ENCODE data around the gene KLK6.

The KLK6 gene

DNA sequence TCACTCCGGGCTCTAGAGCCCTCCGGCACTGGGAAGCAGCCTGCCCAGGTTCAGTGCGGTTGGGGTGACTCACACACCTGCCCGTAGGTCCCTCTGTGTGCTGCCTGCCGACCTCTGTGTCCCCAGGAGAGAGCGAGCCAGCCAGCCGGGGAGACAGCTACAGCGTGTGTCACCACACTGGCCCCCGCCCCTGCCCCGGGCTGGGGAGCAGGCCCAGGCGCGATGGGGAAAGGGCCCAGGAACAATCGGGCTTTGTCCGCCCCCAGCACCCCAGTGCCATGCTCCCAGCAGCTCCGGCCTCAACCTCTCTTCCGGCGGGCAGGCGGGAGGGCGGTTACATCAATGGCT lies at the start of gene KLK6:
Gene KLK6, minus strand, starts transcription at position 179 of the 348 bp plus-strand sequence. CDS start 1,487 bp downstream, outside the sequence.
- FAIRE-seq: no peak
- DNase-seq (ENCODE audit: insufficient read length, low spot score): no peak

DNA sequence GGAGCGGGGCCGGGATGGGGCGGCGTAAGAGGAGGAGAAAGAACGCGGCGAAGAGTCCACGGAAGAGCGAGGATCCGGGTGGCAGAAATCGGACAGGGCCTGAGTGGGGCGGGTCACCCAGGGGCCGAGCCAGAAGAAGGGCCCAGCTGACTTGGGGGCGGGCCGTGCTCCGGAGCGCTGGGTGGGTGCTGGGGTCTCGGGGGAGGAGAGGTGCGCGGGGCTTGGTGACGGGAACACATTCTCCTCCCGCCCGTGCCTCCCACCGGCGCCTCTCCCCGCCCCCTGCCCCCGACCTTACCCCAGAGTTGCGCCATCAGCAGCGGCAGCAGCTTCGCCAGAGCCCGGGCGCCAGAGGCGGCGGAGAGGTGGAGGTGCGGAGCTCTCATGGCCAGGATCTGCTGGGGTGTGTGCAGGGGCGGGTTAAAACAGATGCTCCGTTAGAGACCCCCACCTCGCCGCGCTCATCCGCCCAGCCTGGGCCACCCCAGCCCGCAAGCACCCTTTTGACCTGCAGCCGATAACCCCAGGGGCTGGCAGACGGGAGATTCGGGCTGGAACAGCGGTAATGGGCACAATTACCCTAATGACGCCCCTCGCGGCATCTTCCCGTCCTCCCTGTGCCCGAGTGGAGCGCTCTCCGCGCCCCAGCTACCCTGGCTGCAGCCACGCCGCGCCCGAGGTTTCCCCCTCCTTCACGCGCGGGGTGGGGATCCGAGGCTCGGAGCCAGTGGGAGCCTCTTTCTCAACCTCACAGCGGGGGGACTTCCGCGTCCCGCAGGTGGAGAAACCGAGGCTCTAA lies 49.6 kb upstream of the KLK6 start:
- FAIRE-seq (no peak), DNase-seq (ENCODE audit: insufficient read length, low spot score) (no peak)

DNA sequence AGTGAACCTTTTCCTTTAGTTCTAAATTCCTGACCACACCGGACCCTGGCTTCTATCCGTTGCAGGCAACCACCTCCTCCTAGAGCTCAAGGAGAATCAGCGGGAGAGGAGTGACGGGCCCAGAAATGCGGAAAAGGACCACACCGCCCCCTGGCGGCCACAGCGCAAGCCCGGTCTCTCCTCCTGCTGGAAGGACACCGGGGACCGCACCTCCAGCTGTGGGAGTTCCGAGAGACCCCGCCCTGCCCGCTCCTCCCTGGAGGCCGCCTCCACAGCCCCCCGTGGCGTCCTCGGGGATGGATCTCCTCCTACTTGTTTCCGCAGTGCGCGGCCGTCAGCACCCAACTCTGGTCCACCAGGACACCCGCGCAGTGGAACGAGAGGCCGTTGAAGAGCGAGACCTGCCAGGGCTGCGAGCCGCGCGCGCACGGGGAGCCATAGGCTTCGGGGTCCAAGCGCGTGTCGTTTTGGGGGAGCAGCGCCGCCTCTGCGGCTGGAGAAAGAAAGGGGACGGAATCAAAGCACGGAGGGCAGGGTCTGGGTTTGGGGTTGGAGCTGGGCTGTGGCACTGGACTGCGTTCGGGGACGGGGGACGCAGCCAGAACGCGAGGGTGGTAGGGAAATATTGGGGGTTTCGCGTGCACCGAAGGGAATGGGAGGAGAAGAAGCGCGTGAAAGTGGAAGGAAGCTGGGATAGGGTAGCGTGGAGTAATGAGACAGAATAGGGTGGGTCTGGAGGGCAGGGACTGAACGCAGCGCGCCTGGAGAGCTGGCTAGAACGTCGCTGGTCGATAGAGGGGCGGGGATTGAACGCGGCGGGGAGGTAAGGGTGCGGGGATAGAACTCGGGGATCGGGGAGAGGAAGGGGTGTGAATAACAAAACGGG lies 47.6 kb upstream of the KLK6 start:
- no peak for DNase-seq (ENCODE audit: insufficient read length, low spot score)
- FAIRE-seq: no peak

DNA sequence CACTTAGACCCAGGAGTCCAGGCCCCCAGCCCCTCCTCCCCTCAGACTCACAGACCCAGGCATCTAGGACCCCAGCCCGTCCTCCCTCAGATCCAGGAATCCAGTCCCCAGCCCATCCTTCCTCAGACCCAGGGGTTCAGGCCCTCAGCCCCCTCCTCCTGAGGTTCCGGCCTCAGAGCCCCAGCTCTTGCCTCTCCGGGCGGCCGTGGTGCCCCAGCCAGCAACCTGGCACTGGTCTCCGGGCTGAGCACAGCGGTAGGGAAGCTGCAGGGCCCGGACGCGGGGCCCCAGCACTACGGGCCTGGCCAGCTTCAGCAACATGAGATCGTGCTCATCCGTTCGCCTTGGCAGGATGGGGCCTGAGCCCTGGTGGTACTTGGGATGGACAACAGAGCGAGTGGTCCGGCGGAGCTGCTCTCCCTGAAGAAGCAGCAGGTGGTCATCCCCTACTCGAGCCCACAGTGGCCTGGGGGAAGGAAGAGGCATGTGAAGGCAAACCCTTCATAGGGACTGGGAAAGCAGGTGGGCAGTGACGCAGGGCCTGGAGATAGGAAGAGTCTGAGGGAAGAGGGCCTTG lies 46.4 kb upstream of the KLK6 start:
- no peak for FAIRE-seq
- DNase-seq (ENCODE audit: insufficient read length, low spot score): no peak

DNA sequence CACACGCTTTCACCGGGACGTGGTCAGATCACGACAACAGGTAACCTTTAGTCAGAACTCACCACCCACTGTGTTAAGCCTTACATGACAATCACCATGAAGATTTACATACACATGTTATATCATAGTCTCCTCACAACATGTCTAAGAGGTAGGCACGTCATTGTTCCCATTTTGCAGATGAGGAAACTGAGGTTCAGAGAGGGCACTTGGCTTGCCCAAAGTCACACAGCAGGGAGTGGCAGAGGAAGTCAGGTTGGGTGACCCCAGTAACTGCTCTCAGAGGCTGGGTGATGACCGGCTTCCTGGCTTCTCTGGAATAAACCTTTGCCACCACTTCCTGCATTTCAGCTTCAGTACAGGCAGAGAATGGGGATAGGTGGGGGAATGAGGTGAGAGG lies 44.9 kb upstream of the KLK6 start:
- FAIRE-seq: no peak
- no peak for DNase-seq (ENCODE audit: insufficient read length, low spot score)

DNA sequence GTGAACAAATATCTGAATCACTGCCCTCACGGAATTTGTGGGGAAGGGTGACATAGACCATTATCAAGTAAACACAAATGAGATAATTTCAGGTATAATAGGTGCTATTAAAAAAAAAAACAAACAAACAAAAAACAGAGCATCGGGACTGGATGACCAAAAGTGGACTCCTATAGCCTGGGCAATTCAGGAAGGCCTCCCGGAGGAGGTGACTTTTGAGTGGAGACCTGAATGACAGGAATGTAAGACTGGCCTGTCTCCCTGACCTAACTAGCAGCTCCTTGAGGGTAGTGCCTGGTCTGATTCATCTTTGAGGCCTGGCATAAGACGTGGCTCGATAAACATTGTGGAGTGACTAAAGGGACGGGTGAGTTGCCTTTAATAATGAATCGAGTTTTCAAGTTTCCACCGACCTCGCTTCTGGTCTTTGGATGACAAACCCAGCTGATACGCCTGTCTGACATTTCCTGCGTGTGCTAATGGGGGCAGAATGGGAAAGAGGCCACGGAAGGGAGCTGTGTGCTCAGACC lies 43.3 kb upstream of the KLK6 start:
- FAIRE-seq: no peak
- no peak for DNase-seq (ENCODE audit: insufficient read length, low spot score)

DNA sequence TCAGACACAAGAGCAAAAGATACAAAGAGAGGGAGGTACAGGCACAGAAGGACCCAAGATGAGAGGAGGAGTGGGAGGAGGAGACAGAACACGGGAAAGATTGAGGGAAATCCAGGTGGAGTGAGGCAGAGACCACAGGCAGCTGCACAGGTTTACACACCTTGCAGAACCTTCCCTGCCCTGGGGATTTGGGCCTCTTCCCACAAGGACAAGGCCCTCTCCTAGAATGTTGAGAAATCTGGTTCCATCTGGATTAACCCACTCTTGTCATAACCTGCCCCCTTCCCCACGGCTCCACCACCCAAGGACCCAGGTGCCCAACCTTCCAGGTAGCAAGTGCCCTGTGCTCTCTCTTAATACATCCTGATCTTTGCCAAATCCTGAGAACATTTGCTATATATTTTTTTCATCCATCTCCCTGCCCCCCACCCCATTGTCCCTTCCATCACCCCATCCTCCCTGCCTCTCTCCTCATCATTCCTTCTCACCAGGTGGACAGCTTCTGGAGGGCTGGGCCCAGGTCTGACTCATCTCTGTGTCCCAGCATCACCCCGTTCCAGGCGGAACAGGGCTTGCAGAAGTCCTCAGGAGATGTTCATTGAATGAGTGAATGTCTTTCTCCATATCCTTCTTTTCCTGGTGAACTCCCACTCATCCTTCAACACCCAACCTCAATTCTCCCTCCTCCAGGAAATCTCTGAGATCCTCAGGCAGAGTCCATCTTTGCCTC lies 40.8 kb upstream of the KLK6 start:
- DNase-seq (ENCODE audit: insufficient read length, low spot score) (no peak), FAIRE-seq (no peak)

DNA sequence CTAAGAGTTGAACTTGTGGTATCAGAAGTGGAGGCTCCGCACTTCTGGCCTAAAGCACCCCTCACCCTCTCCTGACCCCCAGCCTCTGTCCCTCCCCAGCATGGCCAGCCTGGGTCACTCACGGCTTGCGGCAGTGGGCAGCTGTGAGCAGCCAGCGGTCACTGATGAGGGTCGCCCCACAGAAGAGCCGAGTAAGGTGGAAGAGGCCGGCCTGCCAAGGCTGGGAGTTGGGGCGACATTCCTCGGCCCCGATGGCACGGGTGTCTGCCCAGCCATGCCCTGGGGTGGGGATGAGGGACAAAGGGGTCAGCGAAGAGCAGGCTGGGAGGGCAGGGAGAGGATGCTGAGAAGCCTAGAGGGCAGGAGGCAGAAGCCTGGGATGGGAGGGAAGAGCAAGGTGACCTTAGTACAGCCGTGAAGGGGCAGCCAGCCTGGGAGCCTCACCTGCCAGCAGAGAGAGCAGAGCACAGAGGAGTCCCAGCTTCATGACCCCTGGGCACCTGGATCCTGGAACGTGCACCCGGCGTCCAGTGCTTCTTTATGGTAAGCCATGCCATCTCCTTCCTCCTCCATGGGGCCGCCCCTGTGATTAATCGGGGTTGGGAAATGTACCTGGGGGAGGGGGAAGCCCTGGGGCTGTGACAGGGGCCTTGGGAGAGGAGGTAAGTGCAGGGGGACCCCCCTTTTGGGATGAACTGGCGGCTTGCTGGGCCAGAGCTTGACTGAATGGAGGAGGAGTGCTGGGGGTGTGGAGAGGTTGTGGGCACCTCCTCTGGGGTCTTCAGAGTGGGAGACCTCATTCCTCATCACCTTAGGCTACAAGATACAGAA lies 39.9 kb upstream of the KLK6 start:
- FAIRE-seq: no peak
- DNase-seq (ENCODE audit: insufficient read length, low spot score): no peak

DNA sequence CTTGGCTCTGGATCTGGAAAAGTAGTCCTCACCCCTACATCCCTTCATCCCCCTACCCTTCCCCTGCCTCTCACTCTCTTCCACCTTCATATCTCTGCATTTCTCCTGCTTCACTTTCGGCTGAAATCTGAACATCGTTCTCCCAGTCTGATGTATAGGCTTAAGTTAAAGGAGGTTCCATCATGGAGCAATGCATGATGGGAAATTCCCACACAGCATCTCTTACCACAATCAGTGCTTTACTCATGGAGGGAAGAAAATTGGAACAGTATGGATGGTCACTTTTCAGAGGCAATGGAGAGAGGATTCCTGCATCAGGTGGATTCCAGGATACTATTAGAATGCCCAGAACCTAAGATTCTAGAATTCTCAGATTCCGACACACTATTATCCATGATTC lies 38.1 kb upstream of the KLK6 start:
- no peak for DNase-seq (ENCODE audit: insufficient read length, low spot score)
- no peak for FAIRE-seq

DNA sequence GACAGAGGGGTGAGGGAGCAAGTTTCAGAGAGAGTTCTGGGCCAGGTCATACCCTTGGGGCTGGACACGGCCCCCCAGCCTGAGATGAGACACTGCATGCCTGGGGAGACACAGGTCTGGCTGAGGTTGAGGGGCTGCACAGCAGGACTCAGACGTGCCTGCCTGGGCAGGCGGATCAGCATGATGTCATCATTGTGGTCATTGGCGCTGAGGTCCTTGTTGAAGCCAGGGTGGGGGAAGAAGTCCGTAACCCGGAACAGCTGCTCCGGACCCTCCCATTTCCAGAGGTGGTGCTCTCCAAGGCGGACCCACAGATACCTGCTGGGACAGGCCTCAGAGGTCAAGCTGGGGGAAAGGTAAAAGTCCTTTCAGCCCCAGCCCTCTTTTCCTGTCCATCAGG lies 37.0 kb upstream of the KLK6 start:
- FAIRE-seq: no peak
- no peak for DNase-seq (ENCODE audit: insufficient read length, low spot score)

DNA sequence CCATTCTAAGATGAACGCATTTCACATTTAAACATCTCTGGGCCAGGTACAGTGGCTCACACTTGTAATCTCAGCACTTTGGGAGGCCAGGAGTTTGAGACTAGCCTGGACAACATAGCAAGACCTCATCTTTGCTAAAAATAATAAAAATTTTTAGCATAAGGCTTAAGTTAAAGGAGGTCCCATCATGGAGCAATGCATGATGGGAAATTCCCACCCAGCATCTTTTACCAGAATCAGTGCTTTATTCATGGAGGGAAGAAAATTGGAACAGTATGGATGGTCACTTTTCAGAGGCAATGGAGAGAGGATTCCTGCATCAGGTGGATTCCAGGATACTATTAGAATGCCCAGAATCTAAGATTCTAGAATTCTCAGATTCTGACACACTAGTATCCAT lies 35.9 kb upstream of the KLK6 start:
- no peak for DNase-seq (ENCODE audit: insufficient read length, low spot score)
- no peak for FAIRE-seq

DNA sequence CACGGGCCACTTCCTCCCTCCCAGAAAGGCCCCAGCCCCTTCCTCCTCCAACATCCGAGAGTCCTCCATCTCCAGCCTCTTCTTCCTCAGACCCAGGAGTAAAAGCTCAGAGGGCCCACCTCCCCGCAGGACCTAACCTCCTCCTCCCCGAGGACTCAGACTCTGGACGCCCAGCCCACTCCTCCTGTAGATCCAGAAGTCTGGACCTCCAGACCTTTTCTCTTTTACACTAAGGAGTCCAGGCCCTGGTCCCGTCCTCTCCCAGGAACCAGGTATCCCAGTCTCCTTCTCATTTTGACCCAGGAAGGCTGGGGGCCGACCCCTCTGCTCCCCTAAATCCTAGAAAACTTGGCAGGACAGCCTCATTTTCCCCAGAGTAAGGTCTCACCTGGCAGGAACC lies 33.9 kb upstream of the KLK6 start:
- no peak for DNase-seq (ENCODE audit: insufficient read length, low spot score)
- no peak for FAIRE-seq

DNA sequence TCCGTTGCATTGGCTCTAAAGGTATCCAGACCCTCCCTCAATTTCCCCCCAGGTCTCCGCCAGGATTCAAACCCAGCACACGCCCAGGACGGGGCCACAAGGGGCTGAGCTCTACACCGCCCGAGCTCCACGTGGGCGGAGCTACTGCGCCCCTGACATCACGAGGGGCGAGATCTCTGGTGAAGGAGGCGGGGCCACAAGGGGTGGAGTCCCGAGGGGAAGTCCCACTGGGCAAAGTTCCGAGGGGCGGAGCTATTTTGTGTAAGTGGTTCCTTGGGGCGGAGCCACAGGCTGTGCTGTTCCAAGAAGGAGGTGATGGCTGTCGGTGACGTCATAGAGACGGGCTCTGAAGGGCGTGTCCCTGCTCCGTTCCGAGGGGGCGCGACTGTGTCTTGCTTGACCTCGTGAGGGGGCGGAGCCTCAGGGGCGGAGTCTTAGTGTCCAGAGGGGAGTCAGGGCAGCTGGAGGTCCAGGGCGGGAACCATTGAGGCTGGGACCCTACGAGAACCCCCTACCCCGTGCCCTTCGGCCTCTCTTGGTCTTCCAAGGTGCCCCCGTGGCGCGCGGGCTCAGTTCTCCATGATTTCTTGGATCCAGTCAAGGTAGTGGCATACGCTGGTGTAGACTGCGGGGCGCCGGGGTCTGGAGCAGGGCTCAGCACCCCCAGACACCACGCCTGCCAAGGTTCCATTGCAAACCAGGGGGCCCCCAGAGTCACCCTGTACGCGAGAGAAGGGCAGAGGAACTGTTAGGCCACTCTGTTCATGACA lies 33.3 kb upstream of the KLK6 start:
- FAIRE-seq: no peak
- no peak for DNase-seq (ENCODE audit: insufficient read length, low spot score)

DNA sequence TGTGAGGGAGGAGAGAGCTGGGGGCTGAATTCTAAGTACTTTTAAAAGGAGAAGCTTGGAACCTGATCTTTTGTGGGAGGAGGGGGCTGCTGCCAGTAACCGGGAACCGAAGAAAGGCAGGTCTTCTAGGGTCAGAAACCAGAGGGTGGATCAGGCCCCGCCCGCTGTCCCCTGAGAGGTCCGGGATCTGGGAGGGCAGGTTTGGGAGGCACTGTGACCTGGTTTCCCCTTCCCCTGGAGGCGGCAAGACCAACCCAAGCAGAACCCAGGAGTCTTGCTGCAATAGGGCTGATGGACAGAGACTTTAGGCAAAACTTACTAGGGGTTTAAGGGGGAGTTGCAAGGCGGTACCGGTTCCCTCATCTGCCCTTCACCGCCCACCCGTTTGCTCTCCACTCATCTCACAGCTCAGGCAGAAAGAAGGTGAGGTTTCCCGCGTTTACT lies 32.7 kb upstream of the KLK6 start:
- DNase-seq (ENCODE audit: insufficient read length, low spot score) (no peak), FAIRE-seq (no peak)

DNA sequence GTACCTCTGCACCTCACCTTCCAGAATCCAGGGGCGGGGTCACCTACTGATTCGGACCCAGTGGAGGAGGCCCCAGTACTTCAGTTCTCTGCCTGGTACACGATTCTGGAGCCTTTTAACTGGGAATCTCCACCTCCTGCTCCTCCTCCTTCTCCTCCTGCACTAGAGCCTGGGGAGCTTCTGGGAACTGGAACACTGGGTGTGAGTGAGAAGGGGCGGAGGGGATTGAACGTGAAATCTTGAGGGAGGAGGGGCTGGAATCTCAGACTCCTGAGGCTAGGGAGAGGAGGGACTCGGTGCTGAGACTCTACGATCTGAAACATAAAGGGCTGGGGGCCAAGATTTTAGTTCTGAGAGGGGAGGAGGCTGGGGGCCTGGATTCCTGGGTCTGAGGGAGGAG lies 32.1 kb upstream of the KLK6 start, which contains the start of gene KLK8:
Gene KLK8, minus strand, starts transcription at position 90 of the 400 bp plus-strand sequence. CDS start 437 bp downstream, outside the sequence.
- no peak for DNase-seq (ENCODE audit: insufficient read length, low spot score)
- FAIRE-seq: no peak

DNA sequence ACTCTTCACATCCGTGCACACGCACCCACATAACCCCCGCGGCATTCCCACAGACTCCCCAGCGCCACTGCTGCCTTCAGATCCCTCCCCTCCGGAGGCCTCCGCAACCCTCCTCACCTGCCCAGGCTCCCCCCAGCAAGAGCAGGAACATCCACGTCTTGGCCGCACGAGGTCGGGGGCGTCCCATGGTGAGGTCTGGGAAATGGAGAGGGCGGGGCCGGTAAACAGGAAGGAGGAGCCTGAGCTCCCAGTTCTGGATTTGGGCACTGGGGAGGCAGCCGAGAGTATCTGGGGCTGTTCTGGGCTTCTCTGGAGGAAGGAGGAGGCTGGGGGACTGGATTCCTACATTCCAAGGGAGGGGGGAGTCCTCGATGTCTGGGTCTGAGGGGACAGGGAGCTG lies 31.6 kb upstream of the KLK6 start:
- FAIRE-seq (no peak), DNase-seq (ENCODE audit: insufficient read length, low spot score) (no peak)

DNA sequence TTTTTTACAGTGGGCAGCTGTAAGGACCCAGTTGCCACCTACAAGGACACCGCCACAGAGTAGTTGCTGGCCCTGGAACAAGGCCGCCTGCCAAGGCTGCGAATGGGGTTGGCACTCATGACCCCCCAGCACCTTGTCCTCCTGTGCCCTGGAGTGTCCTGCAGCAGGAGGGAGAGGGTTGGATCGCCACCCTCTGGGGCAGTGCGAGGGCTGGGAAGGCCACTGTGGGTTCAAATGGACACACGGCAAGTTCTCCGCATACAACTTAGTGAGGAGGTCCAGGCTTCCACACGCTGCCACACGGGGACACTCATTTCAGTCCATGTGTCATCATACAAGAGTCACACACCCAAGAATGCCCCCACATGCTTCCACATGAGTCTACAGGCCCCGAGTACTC lies 31.0 kb upstream of the KLK6 start:
- DNase-seq (ENCODE audit: insufficient read length, low spot score) (no peak), FAIRE-seq (no peak)

DNA sequence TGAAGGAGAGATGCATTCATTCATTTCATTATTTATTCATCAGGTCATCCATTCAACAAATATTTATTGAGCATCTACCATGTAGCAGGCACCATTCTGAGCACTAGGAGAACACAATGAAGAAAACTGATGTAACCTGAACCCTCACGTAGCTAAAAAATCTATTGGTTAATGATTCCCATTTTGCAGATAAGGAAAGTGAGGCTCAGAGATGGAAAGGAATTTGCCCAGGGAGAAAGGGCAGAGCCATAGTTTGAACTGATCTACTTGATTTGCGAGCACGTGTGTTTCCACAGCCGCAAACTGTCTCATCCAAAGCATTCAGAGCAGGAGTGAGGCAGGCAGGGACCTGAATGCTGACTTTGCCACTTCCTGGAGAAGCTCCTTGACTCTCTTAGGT lies 29.3 kb upstream of the KLK6 start:
- DNase-seq (ENCODE audit: insufficient read length, low spot score): no peak
- no peak for FAIRE-seq

DNA sequence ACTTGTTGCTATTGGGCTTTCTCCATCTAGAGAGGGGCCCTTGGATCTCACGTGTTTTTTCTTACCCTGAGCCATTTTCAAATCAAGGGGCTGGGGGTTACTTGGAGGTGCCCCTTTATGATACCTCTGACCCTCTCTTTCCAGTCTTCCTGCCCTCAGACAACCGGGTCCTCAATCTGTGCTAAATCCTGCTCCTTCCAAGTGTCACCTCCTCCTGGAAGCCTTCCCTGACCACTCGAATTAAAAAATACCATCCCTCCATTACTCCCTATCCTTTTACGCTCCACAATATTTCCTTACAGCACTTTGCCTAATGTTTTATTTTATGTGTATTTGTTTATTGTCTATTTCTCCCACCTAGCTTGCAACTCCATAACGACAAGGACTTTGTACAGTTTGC lies 28.7 kb upstream of the KLK6 start:
- DNase-seq (ENCODE audit: insufficient read length, low spot score) (no peak), FAIRE-seq (no peak)
